HG03139 (cell line): ENCODE data around the gene SOS1.
"Not testable (repeated sequence)": the region's sequence is repeated elsewhere in the genome, so short reads cannot be mapped to it uniquely, and the experiment has no call there.

Source experiments
- ATAC-seq: cut with Tn5 transposase; IDR thresholded peaks from one replicate; pipeline ENCODE4 v1.9.1; 2021; ENCODE audit not compliant: unreplicated experiment

Gene SOS1

DNA sequence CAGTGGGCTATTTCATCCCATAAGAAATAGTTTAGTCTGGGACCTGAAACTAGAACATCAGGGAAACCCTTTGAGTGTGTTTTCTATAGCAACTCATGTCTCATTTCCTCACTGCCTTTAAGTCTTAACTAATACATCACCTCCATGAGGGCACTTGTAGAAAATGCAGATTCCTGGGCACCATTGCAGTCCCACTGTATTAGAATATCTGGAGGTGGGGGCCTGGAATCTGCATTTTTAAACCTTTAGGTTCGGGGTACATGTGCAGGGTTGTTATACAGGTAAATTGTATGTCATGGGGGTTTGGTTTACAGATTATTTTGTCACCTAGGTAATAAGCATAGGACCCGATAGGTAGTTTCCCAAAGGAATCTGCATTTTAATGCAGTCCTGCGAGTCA is 143.8 kb downstream of the SOS1 start:
- ATAC-seq, result no peak

DNA sequence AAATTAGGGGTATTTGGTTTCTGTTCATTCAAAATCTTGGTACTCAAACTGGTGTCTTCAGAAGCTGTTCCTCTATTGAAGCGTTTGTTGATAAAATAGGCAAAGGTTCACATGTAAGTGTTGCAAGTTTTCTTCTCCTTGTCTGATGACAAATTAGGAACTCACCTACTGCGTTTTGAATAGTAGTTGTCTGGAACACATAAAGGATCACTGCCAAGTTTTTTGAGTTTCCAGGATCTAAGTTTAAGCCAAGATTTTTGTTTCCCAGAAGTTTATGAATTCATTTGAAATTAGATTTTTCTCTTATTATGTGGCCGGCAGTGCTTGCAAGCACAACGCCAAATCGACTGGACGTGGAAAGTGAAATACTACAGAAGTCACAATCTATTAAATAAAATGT is 145.8 kb downstream of the SOS1 start:
- ATAC-seq, result no peak

DNA sequence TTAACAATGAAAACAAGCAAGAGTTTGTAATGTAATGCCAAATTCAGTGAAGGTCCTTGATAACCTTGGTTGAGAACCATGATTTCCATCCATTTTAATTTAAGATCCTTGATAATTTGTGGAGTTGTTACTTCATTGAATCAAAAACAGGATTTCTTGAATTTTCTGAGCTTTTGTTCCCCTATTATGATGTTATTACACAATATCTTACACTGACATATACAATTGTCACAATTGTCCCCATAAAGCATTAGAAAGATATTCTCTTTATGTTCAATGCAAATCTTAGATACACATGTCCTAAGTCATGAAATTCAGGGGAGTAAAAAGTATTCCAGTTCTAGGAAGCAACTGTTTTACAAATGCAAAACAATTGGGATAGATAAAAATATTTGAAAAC is 147.6 kb downstream of the SOS1 start:
- ATAC-seq, result no peak

DNA sequence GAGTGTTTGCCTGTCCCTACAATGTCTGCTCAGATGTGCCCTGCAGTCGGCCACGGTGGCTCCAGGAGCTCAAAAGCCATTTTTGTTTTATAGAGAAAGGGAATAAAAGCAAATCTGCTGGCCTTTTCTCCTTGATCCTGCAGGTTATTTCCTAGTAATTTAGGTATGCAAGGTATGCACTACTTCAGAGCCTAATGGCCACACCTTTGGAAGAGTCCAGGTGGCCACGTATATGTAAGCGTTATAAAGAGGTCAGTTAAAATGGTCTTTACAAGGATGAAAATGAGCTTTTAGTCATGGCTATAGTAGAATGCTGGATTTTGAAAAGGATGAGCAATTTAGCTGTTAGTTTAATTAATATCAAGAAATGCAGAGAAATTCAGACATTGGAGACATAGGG is 149.5 kb downstream of the SOS1 start:
- no peak for ATAC-seq

DNA sequence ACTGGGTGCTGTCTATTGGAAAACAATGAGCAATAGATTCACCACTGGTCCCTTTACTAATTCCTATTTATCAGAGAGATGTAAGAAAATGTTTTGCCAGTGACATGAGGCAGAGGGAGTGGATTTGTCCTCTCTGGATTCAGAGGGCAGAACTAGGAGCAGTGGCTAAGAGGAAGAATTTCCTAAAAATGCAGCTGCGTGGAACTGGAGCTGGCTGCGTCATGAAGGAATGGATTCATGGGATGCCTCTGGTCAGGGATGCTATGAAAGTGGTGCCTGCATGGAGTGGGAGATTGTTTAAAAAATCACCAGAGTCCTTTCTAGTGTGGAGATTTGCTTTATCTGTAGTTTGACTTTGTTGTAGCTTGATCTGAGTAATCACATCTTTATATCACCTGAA is 152.8 kb downstream of the SOS1 start:
- ATAC-seq, result no peak

DNA sequence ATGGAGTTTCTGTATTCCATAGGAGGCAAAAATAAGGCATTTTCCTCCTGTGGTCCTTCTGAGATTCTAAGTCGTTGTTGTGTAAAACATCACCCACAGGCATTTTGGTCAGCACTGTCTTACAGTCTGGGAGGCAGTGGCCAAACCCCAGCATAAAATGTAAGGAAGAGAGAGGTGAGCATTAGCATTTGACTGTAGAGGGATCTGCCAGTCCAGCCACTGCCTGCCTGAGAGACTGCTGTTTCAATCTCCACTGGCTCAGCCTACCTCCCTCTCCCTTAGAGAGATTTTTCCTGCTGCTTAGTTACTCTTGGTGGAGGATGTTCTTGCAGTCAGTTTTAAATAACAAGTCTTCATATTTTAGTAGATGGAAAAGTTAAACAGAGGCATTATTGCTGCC is 154.2 kb downstream of the SOS1 start:
- no peak for ATAC-seq

DNA sequence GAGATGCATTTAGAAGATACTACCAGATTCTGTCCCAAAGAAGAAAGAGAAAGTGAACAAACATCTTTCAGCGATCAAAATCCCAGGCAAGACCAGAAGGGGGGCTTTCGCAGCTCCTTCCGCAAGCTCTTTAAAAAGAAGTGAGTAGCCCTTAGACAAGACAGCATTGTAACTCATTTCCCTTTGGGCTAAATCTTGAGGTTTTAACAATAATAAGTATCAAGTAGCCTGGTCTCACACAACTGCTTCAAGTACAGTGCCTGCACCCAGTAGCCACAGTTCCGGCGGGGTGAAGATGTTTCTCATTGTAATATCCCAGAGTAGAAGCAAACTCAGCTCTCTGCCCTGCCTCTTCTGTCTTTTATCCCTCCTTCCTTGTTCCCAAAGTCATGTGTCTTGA is 154.8 kb downstream of the SOS1 start:
- no peak for ATAC-seq

DNA sequence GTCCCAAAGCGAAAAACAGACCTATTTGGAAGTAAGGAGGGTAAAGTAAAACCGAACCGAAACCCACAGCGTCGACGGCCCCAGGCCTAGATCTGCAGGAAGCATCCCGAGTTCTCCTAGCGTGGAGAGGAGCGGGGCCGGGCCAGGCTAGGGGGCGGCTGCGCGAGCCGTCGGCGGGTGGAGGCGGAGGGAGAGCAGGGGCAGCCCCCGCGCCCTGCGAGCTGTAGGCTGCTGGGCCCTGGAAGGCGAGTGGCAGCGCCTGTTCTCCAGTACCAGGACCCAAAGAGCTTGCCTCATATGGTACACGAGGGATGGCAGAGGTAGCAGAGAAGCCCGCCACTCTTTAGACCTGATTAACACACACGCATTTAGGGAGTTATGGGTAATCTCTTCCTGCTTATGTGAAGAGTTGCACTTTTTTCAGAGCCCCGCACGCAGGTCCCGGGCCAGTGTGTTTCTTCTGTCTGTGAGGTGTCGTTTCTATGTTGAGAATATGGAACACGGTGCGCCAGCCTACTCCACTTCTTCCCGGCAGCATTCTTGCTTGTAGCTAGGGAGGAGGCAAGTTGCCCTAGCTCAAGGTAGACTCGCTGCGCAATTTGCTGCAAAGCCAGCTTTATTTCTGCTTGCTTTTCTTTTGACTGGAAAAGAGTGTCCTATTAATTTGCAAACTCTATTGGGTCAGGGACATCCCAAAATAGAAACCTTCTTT is 160.1 kb downstream of the SOS1 start:
- no peak for ATAC-seq

DNA sequence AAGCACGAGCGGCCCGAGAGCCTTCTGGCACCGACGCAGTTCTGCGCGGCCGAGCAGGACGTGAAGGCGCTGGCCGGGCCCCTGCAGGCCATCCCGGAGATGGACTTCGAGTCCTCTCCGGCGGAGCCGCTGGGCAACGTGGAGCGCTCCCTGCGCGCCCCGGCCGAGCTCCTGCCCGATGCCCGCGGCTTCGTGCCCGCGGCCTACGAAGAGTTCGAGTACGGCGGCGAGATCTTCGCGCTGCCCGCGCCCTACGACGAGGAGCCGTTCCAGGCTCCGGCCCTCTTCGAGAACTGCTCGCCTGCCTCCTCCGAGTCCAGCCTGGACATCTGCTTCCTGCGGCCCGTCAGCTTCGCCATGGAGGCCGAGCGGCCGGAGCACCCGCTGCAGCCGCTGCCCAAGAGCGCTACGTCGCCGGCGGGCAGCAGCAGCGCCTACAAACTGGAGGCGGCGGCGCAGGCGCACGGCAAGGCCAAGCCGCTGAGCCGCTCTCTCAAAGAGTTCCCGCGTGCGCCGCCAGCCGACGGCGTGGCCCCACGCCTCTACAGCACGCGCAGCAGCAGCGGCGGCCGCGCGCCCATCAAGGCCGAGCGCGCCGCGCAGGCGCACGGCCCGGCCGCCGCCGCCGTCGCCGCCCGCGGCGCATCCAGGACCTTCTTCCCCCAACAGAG is 160.8 kb downstream of the SOS1 start:
- ATAC-seq, result peak; percentile 85

DNA sequence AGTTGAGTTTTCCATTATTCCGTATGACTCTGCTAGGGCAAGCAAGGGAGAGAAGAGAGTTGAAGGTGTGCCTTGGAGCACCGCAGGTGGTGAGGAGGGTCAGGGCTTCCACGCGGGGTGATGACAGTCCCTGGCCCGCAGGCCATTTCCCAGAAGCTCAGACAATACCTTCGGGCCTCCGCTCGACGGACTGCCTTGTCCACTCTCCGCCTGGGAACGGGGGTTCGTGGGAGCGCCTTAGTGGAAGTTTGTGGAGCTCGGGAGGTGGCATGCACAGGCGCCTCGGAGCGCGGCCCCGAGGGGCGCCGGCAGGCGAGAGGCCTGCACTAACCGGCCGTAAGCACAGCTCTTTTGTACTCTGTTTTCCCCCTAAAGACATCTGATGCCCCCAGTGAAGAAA is 161.4 kb downstream of the SOS1 start:
- ATAC-seq, result no peak

DNA sequence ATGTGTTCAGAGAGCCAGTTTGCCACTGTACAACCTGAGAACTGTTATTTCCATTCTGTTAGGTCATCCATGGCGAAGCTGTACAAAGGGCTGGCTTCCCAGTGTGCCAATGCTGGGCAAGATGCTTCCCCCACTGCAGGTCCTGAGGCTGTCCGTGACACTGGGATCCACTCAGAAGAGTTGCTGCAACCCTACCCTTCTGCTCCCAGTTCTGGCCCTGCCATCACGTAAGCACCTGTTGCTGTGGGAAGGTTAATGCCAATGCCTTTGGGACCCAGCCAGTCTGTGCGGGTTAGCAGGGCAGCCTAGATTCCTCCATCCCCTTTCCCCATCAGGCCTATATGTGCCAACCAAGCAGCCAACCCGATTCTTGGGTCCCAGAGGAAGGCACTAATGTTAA is 162.9 kb downstream of the SOS1 start:
- ATAC-seq, result no peak

DNA sequence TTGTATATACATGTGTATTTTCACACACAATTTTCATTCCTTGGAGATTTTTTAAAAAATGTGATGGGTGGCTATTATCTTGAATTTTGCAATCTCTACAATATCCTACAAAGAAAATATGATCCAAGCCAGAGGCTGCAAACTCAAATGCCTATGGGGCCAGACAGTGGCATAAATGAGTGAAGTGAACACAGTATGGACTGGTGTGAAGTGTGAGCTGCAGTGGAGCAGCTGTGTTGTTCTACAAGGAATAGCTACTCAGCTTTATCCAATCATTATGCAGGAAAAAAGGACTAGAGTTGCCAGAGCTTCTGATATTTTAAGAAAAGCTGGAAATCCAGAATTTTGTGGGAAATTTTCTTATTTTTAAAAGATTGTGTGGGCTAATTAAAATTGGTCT is 169.1 kb downstream of the SOS1 start:
- no peak for ATAC-seq

DNA sequence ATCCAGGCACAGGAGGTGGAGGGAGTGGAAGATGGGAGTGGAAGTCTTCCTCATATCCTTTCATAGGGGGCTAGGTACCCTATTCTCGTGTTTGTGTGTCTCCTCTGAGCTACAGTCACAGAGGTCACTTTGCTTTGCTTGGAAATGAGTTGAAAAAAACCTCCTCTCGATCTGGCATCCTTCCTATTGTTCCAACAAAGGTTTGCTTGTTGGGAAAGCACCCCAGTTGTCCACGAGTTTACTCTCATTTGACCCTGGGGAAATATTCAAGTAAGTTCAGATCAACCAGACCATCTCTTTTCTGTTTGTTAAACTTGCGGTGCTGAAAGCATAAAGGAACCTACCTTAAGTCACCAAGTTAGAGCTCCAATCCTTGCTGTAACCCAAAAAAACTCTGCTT is 171.9 kb downstream of the SOS1 start:
- no peak for ATAC-seq

DNA sequence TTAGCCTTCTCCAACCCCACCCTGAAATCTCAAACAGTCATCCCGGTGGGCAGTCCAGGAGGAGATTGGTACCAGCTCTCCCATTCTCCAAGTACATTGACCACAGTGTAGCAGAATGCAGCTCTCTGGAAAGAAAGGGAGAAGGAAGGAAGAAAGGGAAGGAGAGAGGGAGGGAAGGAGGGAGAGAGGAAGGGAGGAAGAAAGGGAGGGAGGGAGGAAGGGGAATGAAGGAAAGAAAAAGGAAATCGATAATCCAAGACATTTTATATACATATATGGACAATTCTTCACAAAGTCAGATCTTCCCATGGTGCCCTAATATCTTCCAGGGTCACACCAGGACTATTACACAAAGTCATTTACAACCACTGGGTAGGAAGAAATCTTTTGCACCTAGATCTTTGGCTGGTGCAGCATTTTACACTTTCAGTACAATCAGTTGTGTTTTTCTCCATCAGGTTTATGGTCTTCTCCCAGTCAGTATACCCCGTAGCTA is 172.4 kb downstream of the SOS1 start:
- no peak for ATAC-seq

DNA sequence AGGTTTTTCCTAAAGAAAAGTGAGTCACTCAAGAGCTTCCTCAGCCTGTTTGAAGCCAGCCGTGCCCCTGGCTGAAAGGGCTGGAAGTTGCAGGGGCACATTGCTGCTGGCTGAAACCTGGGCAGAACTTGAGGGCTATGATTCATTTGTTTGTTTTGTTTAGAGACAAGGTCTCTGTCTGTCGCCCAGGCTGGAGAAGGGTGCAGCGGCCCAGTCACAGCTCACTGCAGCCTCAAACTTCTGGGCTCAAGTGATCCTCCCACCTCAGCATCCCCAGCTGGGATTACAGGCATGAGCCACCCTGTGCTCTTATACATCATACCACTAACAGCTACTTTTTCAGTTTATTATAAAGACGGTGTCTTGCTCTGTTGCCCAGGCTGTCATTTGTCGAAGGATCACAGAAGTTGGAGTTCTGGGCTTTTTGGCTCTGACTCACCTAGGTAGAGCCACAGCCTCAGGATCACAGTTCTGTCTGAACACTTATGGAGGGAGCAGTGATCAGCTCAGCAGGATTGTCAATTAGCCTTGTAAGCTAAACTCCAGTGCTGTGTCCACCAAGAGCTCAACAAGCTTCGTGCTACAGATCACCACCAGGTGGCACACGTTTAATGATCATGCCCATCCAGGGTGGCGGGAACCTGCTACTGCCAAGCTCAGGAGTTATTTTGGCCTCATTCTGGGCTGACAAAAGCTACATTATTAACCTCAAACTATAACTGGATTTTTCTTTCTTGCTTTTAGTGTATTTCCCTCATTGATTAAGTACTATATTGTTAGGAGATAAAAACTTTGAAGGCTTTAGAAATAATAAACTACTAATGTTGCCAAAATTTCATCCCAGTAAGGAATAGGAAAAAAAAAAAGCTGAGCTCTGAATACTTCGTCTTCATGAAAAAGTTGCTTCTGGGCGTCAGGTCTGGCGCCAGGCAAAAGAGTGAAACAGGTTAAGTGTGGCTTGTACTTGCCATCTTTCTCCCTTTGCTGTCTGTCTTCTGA is 173.3 kb downstream of the SOS1 start:
- ATAC-seq, result peak; percentile 81

DNA sequence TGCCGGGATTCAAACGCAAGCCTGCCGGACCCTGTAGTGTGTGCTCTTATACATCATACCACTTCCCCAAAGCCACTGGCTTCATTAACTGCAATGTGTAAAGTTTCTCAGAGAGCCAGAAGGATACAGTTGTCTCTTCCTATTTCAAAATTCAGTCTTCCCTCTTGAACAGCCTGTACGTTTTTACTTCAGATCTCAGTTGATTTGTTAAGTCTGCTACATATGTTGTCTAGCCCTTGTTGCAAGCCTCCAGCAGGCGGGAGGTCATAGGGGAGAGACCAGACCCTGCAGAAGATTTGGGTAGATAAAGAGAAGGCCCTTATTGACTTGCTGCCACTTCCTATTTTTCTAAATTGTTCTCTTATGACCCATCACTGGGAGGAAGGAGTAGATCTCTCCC is 174.9 kb downstream of the SOS1 start:
- ATAC-seq, result no peak

DNA sequence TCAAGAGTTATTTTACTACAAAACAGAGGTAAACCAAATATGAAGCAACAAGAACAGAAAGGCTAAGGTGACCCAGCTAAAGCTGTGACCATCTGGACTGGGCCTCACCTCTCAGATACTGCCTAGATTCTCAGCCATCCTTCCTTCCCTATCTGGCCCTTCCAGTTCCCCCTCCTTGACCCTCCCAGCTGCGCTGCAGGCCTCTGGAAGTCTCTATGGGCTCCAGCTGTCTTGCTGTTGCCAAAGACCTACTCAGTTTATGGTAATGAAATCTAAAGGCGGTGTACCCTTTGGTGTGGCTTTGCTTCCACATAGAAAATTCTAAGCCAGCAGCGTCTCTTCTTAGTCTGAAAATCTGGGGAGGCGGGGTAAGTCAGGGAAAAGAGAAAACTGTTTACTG is 175.5 kb downstream of the SOS1 start:
- no peak for ATAC-seq

DNA sequence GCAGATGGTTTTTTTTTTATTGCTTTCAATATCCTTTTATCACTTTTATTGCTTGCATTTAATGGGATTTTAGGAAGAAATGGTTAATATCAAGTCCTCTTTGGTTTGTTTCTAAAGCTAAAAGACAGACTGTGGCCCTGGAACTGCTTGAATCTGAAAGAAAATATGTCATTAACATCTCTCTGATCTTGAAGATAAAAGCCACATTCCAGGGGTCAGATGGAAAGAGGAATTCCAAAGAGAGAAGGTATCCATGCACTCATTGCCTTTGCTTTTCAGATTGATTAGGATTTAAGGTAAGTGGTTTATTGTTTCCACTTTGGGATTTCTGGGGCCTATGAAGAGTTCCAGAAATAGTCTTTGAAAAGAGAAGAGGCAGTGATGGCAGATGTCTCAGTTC is 177.1 kb downstream of the SOS1 start:
- no peak for ATAC-seq

DNA sequence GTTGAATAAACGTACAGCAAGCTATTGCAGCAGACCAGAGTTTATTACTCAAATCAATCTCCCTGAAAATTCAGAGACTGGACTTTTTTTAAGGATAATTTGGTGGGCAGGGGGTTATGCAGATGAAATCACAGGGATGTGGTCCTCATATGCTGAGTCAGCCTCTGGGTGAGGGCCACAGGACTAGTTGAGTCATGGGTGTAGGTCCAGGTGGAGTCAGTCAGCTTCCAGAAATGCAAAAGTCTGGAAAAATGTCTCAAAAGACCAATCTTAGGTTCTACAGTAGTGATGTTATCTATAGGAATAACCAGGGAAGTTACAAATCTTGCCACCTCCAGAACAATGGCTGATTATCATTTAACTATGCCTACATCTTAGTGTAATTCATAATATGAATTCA is 180.1 kb downstream of the SOS1 start:
- no peak for ATAC-seq

DNA sequence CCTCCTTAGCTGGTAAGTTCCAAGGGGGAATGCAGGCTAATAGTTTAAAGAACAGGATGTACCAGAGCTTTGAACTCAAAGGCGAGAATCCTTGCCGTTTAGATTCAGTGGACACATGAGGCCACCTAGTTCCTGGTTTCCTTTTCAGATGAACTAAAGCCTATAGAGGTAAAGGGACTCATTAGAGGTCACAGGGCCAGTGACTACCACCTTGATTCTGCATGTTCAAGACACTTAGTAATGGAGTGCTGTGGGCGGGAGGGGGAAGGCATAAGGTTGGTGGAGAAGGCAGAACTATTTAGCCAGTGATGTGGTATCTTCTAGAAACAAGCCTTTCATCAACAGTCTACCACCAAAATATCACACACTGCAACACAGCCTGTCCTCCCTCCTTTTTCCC is 183.3 kb downstream of the SOS1 start:
- ATAC-seq, result no peak

DNA sequence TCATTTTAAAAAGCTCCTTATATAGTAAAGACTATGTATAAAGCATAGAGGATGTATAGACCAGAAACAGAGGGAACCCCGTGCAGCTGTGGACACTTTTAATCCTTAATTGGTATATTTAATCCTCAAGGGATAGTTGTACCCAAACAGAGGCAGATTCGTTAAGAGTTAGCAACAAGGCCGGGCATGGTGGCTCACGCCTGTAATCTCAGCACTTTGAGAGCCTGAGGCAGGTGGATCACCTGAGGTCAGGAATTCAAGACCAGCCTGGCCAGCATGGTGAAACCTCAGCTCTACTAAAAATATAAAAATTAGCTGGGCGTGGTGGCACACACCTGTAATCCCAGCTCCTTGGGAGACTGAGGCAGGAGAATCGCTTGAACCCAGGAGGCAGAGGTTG is 184.3 kb downstream of the SOS1 start:
- not testable (repeated sequence) for ATAC-seq
